Liver (tissue), 9 donors: ENCODE measurements around the gene FOXN3. TPM values are rescaled to one million over a fixed set of nuclear protein-coding genes. Genes with fewer than 3 reads are reported as not detected.

Experiments
- DNase-seq: peaks from one replicate; pipeline ENCODE4 v3.0.0-alpha.2; 2017; ENCODE audit warnings: low spot score
- H3K27ac ChIP-seq, 2 donors: one replicate each; pipeline ENCODE4 v1.7.0; 2013; ENCODE audit warnings: inconsistent platforms in 2 of 2, low read length in 2 of 2, control low read depth in 1 of 2, low read depth in 1 of 2, mild to moderate bottlenecking in 1 of 2
- H3K27me3 ChIP-seq, 4 donors: one replicate each; pipeline versions ENCODE4 v1.6.1 to v1.7.0; 2013; ENCODE audit warnings: low read length in 3 of 4, inconsistent platforms in 1 of 4, mild to moderate bottlenecking in 1 of 4, moderate library complexity in 1 of 4; ENCODE audit not compliant: control insufficient read depth in 4 of 4, insufficient read depth in 4 of 4
- H3K36me3 ChIP-seq, 4 donors: one replicate each; pipeline versions ENCODE4 v1.6.1 to v1.7.0; 2013; ENCODE audit warnings: low read length in 3 of 4, mild to moderate bottlenecking in 3 of 4, low read depth in 1 of 4, moderate library complexity in 1 of 4; ENCODE audit not compliant: control insufficient read depth in 4 of 4, insufficient read depth in 3 of 4
- H3K4me1 ChIP-seq, 4 donors: one replicate each; pipeline versions ENCODE4 v1.6.1 to v1.7.0; 2013; ENCODE audit warnings: low read length in 3 of 4, mild to moderate bottlenecking in 3 of 4, moderate library complexity in 1 of 4; ENCODE audit not compliant: control insufficient read depth in 4 of 4, insufficient read depth in 4 of 4
- H3K4me3 ChIP-seq, 3 donors: one replicate each; pipeline versions ENCODE4 v1.6.1 to v1.7.0; 2013; ENCODE audit warnings: low read length in 3 of 3, control low read depth in 1 of 3, low read depth in 1 of 3, mild to moderate bottlenecking in 1 of 3
- H3K9ac ChIP-seq, 2 donors: one replicate each; pipeline ENCODE4 v1.7.0; 2013; ENCODE audit warnings: low read length in 2 of 2, mild to moderate bottlenecking in 2 of 2, moderate library complexity in 2 of 2, control low read depth in 1 of 2, low read depth in 1 of 2
- H3K9me3 ChIP-seq, 4 donors: one replicate each; pipeline versions ENCODE4 v1.6.1 to v1.7.0; 2013; ENCODE audit warnings: low read length in 3 of 4; ENCODE audit not compliant: control insufficient read depth in 4 of 4
- EGR1 ChIP-seq, 2 donors: IDR thresholded peaks; 2 replicates each; pipeline ENCODE4 v1.6.1; 2016 to 2018; ENCODE audit warnings: antibody characterized with exemption in 2 of 2, low read depth in 2 of 2
- FOXA1 ChIP-seq: IDR thresholded peaks from 2 replicates; pipeline ENCODE4 v1.6.1; 2016; ENCODE audit warnings: antibody characterized with exemption
- FOXA2 ChIP-seq: IDR thresholded peaks from 2 replicates; pipeline ENCODE4 v1.6.1; 2016; ENCODE audit warnings: antibody characterized with exemption
- HNF4A ChIP-seq, 2 donors: conservative IDR thresholded peaks; 2 replicates each; pipeline ENCODE4 v1.6.1; 2016; ENCODE audit warnings: antibody characterized with exemption in 2 of 2, mild to moderate bottlenecking in 2 of 2
- NR2F2 ChIP-seq: IDR thresholded peaks from 2 replicates; pipeline ENCODE4 v1.6.1; 2016; ENCODE audit warnings: antibody characterized with exemption
- RXRA ChIP-seq, 2 donors: IDR thresholded peaks; 2 replicates each; pipeline ENCODE4 v1.6.1; 2017 to 2018; ENCODE audit warnings: antibody characterized with exemption in 2 of 2, mild to moderate bottlenecking in 1 of 2
- TAF1 ChIP-seq: conservative IDR thresholded peaks from 2 replicates; pipeline ENCODE4 v1.6.1; 2016; ENCODE audit warnings: antibody characterized with exemption, mild to moderate bottlenecking
- YY1 ChIP-seq: IDR thresholded peaks from 2 replicates; pipeline ENCODE4 v1.6.1; 2016; ENCODE audit warnings: antibody characterized with exemption, mild to moderate bottlenecking
- WGBS: extraction: QIAGEN DNeasy Blood & Tissue Kit; methylation state at CpG from one replicate; pipeline ENCODE4 v1.1.7; 2013; 5-methylcytosine and 5-hydroxymethylcytosine counted together
- polyA plus RNA-seq, 2 donors: library from polyadenylated mRNA; stranded (reverse) in 1 of 2; unstranded in 1 of 2; fragments of 200-250 nt in 1 of 2; fragments of >200 nt in 1 of 2; fragmentation: Nextera tagmentation in 1 of 2; extraction: Ambion mirVana in 1 of 2; gene quantifications; one replicate each; pipeline versions ENCODE4 v1.2.1 to v1.2.3, GENCODE V29; 2013 to 2015
- total RNA-seq, 2 donors: library from RNA; depleted of rRNA; stranded (reverse); fragments of >200 nt; gene quantifications; one replicate each; pipeline ENCODE4 v1.2.3, GENCODE V29; 2014
- TF ChIP-seq, protein P1 (sequence below): IDR thresholded peaks from 2 replicates; pipeline ENCODE4 v1.6.1; 2016; ENCODE audit warnings: antibody characterized with exemption, mild to moderate bottlenecking
- TF ChIP-seq, protein P2 (sequence below): IDR thresholded peaks from 2 replicates; pipeline ENCODE4 v1.6.1; 2016; ENCODE audit warnings: antibody characterized with exemption
- donor health status: healthy.
- donor health status: healthy.
- donor health status: healthy.
- donor health status: healthy.
- donor health status: healthy.

FOXN3 gene
- total and polyA plus RNA-seq, 4 donors = 17.8 to 44.8 (median 35.3) TPM

DNA sequence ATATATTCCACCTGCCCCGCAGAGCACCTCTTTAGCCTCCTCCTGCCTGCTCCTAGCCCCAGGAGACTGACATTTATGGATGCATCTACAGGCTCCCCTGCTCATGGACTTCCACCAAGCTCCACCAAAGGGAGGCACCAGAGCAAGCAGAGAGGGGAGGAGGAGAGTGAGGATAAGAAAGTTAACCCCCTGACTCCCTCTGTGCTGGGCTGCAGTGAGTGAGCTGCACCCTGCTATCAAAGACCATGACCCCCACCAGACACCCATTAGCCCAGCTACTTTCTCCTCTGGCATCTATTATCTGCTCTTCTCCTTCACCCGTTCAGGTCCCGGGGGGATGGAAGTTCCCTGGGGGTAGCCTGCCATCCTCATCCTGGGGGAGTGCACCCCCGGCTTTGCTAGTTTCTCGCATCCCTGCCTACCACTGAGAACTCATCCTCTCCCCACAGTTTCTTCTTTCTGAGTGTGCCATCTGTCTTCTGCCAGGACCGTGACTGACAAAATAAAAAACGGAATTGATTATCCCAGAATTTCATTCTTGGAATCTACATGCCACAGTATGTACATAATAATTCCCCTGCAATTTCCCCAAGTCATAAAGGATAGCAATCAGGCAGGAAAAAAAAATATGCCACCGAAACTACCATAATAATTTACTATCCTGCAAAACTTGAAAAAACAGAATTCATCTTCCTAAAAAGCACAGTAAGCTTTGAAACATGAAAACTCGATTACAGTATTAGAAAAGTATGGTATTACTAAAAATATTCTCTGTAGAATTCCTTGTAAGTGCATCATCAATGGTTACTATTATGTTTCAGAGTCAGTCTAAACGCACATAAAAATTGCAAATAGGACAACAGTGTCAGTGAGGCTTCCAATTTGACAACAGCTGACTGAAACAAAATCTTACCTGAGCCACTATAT lies 45.2 kb downstream of the FOXN3 start:
- H3K36me3 ChIP-seq = peaks cover 0 to 5% (median under 1%) of the 10 kb centered on the region in 4 donors
- no peak overlapping the region for H3K4me3 ChIP-seq
- WGBS = 89% methylated on average over 10 of the region's 10 CpGs
- H3K27me3 ChIP-seq = no peaks in the 10 kb centered on the region
- no peak overlapping the region for H3K9ac ChIP-seq
- H3K9me3 ChIP-seq = no peaks in the 10 kb centered on the region
- H3K4me1 ChIP-seq = peaks cover 12 to 46% (median 36%) of the 10 kb centered on the region in 4 donors
- no peak for DNase-seq
- H3K27ac ChIP-seq = no peak overlapping the region
- TF ChIP-seq, protein P1, sequence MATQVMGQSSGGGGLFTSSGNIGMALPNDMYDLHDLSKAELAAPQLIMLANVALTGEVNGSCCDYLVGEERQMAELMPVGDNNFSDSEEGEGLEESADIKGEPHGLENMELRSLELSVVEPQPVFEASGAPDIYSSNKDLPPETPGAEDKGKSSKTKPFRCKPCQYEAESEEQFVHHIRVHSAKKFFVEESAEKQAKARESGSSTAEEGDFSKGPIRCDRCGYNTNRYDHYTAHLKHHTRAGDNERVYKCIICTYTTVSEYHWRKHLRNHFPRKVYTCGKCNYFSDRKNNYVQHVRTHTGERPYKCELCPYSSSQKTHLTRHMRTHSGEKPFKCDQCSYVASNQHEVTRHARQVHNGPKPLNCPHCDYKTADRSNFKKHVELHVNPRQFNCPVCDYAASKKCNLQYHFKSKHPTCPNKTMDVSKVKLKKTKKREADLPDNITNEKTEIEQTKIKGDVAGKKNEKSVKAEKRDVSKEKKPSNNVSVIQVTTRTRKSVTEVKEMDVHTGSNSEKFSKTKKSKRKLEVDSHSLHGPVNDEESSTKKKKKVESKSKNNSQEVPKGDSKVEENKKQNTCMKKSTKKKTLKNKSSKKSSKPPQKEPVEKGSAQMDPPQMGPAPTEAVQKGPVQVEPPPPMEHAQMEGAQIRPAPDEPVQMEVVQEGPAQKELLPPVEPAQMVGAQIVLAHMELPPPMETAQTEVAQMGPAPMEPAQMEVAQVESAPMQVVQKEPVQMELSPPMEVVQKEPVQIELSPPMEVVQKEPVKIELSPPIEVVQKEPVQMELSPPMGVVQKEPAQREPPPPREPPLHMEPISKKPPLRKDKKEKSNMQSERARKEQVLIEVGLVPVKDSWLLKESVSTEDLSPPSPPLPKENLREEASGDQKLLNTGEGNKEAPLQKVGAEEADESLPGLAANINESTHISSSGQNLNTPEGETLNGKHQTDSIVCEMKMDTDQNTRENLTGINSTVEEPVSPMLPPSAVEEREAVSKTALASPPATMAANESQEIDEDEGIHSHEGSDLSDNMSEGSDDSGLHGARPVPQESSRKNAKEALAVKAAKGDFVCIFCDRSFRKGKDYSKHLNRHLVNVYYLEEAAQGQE = no peak
- TF ChIP-seq FOXA1 (no peak), NR2F2 (no peak), FOXA2 (no peak), EGR1 (IDR thresholded peaks at IDR 0.05; ENCODE audit: low read depth in 2 of 2) (no peak), TAF1 (no peak), RXRA (IDR thresholded peaks at IDR 0.05) (no peak), YY1 (no peak), HNF4A (conservative IDR thresholded peaks at IDR 0.05) (no peak)
- TF ChIP-seq, protein P2, sequence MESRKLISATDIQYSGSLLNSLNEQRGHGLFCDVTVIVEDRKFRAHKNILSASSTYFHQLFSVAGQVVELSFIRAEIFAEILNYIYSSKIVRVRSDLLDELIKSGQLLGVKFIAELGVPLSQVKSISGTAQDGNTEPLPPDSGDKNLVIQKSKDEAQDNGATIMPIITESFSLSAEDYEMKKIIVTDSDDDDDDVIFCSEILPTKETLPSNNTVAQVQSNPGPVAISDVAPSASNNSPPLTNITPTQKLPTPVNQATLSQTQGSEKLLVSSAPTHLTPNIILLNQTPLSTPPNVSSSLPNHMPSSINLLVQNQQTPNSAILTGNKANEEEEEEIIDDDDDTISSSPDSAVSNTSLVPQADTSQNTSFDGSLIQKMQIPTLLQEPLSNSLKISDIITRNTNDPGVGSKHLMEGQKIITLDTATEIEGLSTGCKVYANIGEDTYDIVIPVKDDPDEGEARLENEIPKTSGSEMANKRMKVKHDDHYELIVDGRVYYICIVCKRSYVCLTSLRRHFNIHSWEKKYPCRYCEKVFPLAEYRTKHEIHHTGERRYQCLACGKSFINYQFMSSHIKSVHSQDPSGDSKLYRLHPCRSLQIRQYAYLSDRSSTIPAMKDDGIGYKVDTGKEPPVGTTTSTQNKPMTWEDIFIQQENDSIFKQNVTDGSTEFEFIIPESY = no peak

DNA sequence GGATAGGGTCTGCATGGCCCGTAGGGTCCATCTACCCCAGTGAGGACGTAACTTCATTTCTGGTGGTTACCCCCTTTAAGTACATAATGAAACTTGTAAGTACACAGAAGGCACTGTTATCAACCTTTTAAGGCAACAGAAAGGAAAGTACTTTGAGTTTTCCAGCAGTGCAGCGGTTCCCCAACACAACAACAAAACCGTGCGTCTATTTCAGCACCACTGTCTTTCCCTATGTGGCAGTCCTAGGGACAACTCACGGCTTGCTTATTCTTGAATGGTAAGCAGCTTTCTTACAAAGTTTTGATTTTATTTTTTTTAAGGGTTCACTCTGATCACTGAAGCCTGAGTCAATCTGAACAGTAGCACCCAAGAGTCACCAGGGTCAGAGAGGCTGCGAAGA lies 46.3 kb downstream of the FOXN3 start:
- Histone ChIP-seq H3K27ac (peak overlapping the region; percentile 33 to 37), H3K4me3 (no peak overlapping the region), H3K4me1 (peaks cover 12 to 50% (median 42%) of the 10 kb centered on the region in 4 donors), H3K9ac (peak overlapping the region in 1 of 2 donors; percentile 9), H3K36me3 (peaks cover 0 to 5% (median under 1%) of the 10 kb centered on the region in 4 donors), H3K9me3 (no peaks in the 10 kb centered on the region), H3K27me3 (no peaks in the 10 kb centered on the region)
- DNase-seq = no peak
- TF ChIP-seq EGR1 (IDR thresholded peaks at IDR 0.05; ENCODE audit: low read depth in 2 of 2) = no peak
- peak in 1 of 2 donors; percentile 19 for TF ChIP-seq HNF4A (conservative IDR thresholded peaks at IDR 0.05)
- peak in 1 of 2 donors; percentile 3 for TF ChIP-seq RXRA (IDR thresholded peaks at IDR 0.05)
- TF ChIP-seq YY1 = no peak
- TF ChIP-seq, protein P1 = peak; percentile 75
- 63% methylated on average over 7 of the region's 7 CpGs for WGBS
